PC-9 (cell line): Measurements from ENCODE around the gene RFTN2. TPM values are rescaled to one million over a fixed set of nuclear protein-coding genes. Genes with fewer than 3 reads are reported as not detected.

Source experiments
- BruUV-seq: library from RNA; stranded (reverse); fragments of 400-500 nt; replicated peaks from 2 replicates; lab custom pipeline; 2021; lab: Mats Ljungman, UMichigan
- CTCF ChIA-PET: fragments of 300-600 bp; sonication (Branson Sonifier 250); formaldehyde crosslinking; loops from one replicate; lab custom pipeline; 2022; ENCODE audit warnings: antibody characterized with exemption; lab: Charles Lee
- POLR2A ChIA-PET: fragments of 300-600 bp; sonication (Branson Sonifier 250); formaldehyde crosslinking; loops from one replicate; lab custom pipeline; 2022; ENCODE audit warnings: antibody characterized with exemption; ENCODE audit not compliant: unreplicated experiment; lab: Charles Lee
- DNase-seq, 2 experiments: peaks; one replicate each; pipeline versions ENCODE4 v3.0.0 to v3.0.0-alpha.2; 2015 to 2022; ENCODE audit warnings: mixed read lengths in 1 of 2
- H2AFZ ChIP-seq: fragments of 200-600 bp; sonication (generic); 2 replicates; pipeline ENCODE4 v1.8.1; 2017; ENCODE audit warnings: antibody characterized with exemption
- H3F3A ChIP-seq: fragments of 200-600 bp; sonication (generic); 2 replicates; pipeline ENCODE4 v1.8.1; 2017; ENCODE audit warnings: antibody characterized with exemption, mild to moderate bottlenecking, low read depth; ENCODE audit not compliant: insufficient read depth
- H3K27ac ChIP-seq: fragments of 200-600 bp; sonication (generic); 2 replicates; pipeline ENCODE4 v1.6.1; 2016; ENCODE audit warnings: mixed run types
- H3K27me3 ChIP-seq: fragments of 200-600 bp; sonication (generic); 2 replicates; pipeline ENCODE4 v1.6.1; 2016; ENCODE audit warnings: low read depth, mixed run types; ENCODE audit not compliant: insufficient read depth
- H3K36me3 ChIP-seq: fragments of 200-600 bp; sonication (generic); 2 replicates; pipeline ENCODE4 v1.6.1; 2016; ENCODE audit warnings: low read depth, mixed run types
- H3K4me1 ChIP-seq: fragments of 200-600 bp; sonication (generic); replicated peaks from 2 replicates; pipeline ENCODE4 v1.6.1; 2016; ENCODE audit warnings: mixed run types; ENCODE audit not compliant: insufficient read depth
- H3K4me2 ChIP-seq: fragments of 200-600 bp; sonication (generic); 2 replicates; pipeline ENCODE4 v1.6.1; 2017; ENCODE audit warnings: mixed run types
- H3K4me3 ChIP-seq: fragments of 200-600 bp; sonication (generic); 2 replicates; pipeline ENCODE4 v1.6.1; 2016; ENCODE audit warnings: mixed run types
- H3K79me2 ChIP-seq: fragments of 200-600 bp; sonication (generic); 2 replicates; pipeline ENCODE4 v1.6.1; 2017; ENCODE audit warnings: low read depth, mixed run types
- H3K9me2 ChIP-seq: fragments of 200-600 bp; sonication (generic); 2 replicates; pipeline ENCODE4 v1.8.1; 2017; ENCODE audit warnings: mild to moderate bottlenecking; ENCODE audit not compliant: insufficient read depth
- H3K9me3 ChIP-seq: fragments of 200-600 bp; sonication (generic); 2 replicates; pipeline ENCODE4 v1.8.1; 2016; ENCODE audit warnings: low read depth; ENCODE audit not compliant: insufficient read depth
- H4K20me1 ChIP-seq: fragments of 200-600 bp; sonication (generic); 2 replicates; pipeline ENCODE4 v1.8.1; 2017; ENCODE audit not compliant: insufficient read depth
- CTCF ChIP-seq: fragments of 200-600 bp; sonication (generic); conservative IDR thresholded peaks from 2 replicates; pipeline ENCODE4 v1.6.1; 2017; ENCODE audit warnings: mixed run types, antibody characterized with exemption, mild to moderate bottlenecking, moderate library complexity
- EZH2 ChIP-seq: fragments of 200-600 bp; sonication (generic); IDR thresholded peaks from 2 replicates; pipeline ENCODE4 v1.8.0; 2017; ENCODE audit warnings: antibody characterized with exemption, low read depth
- intact Hi-C: fragments of 100-400 bp; cut with micrococcal nuclease; formaldehyde crosslinking; loops from one replicate; pipeline ENCODE4 v1.10.0; 2022; ENCODE audit not compliant: unreplicated experiment
- total RNA-seq: library from RNA; stranded (reverse); gene quantifications from 2 replicates; pipeline ENCODE4 v1.2.3, GENCODE V29; 2021

Gene RFTN2
- total RNA-seq, 1 experiment from 2014 or later: not detected

- ChIA-PET CTCF (no interaction called here), POLR2A (no interaction called here)
- Histone ChIP-seq H3K9me3 (no peaks in the 10 kb centered on the region), H2AFZ (no peak overlapping the region), H3F3A (no peaks in the 10 kb centered on the region), H4K20me1 (no peaks in the 10 kb centered on the region), H3K4me2 (no peak overlapping the region), H3K27me3 (no peaks in the 10 kb centered on the region), H3K4me3 (no peak overlapping the region), H3K9me2 (no peaks in the 10 kb centered on the region), H3K36me3 (no peaks in the 10 kb centered on the region), H3K79me2 (no peaks in the 10 kb centered on the region), H3K27ac (no peak overlapping the region), H3K4me1 (peaks cover 7% of the 10 kb centered on the region)
- DNase-seq: no peak
- no TSS peak for BruUV-seq
- intact Hi-C loops: no loop called here
- TF ChIP-seq EZH2 (no peak), CTCF (no peak)
These were observed 55.3 kb downstream of the RFTN2 start for GRCh38 chr2:197620133-197620532.

GRCh38 chr2:197615016-197615652, 60.3 kb downstream of the RFTN2 start:
- H3K27ac ChIP-seq: no peak overlapping the region
- no peak overlapping the region for H3K4me3 ChIP-seq
- CTCF ChIA-PET: interaction anchor here (0.7 kb wide), 1 partner anchor 570 kb away, joined by 5 read pairs; no protein-coding TSS in a partner anchor
- no peaks in the 10 kb centered on the region for H3K79me2 ChIP-seq
- peak; percentile 29 to 78 for DNase-seq
- H3K36me3 ChIP-seq: no peaks in the 10 kb centered on the region
- H4K20me1 ChIP-seq: no peaks in the 10 kb centered on the region
- H3K9me2 ChIP-seq: no peaks in the 10 kb centered on the region
- no TSS peak for BruUV-seq
- peak overlapping the region; percentile 40 for H3K4me2 ChIP-seq
- POLR2A ChIA-PET: no interaction called here
- no peak overlapping the region for H2AFZ ChIP-seq
- no peak for TF ChIP-seq EZH2
- peak; percentile 48; the same call in 1 of the 2 replicates for TF ChIP-seq CTCF
- H3F3A ChIP-seq: peaks cover 18% of the 10 kb centered on the region; the same call in 1 of the 2 replicates
- H3K4me1 ChIP-seq: peaks cover 33% of the 10 kb centered on the region
- no peaks in the 10 kb centered on the region for H3K27me3 ChIP-seq
- H3K9me3 ChIP-seq: no peaks in the 10 kb centered on the region
- intact Hi-C loops: no loop called here

GRCh38 chr2:197614532-197614931, 60.9 kb downstream of the RFTN2 start:
- POLR2A ChIA-PET: interaction anchor here (0.9 kb wide), 1 partner anchor 98 kb away, joined by 5 read pairs; no protein-coding TSS in a partner anchor
- H3K36me3 ChIP-seq: no peaks in the 10 kb centered on the region
- CTCF ChIA-PET: interaction anchor here (0.6 kb wide), 1 partner anchor 35 kb away, joined by 3 read pairs; no protein-coding TSS in a partner anchor
- no peaks in the 10 kb centered on the region for H3K9me3 ChIP-seq
- intact Hi-C loops: no loop called here
- H3K4me1 ChIP-seq: peaks cover 33% of the 10 kb centered on the region
- no peaks in the 10 kb centered on the region for H3K27me3 ChIP-seq
- H2AFZ ChIP-seq: no peak overlapping the region
- no peaks in the 10 kb centered on the region for H3K9me2 ChIP-seq
- no peak overlapping the region for H3K4me3 ChIP-seq
- peaks cover 18% of the 10 kb centered on the region; the same call in 1 of the 2 replicates for H3F3A ChIP-seq
- H3K4me2 ChIP-seq: peak overlapping the region; percentile 40
- H4K20me1 ChIP-seq: no peaks in the 10 kb centered on the region
- H3K79me2 ChIP-seq: no peaks in the 10 kb centered on the region
- TF ChIP-seq EZH2: no peak
- BruUV-seq: no TSS peak
- no peak for DNase-seq
- no peak overlapping the region for H3K27ac ChIP-seq
